WTC11 (cell line): Measurements from ENCODE around the gene ENAH.

Experiments used
- ZBTB21 ChIP-seq: sonication (generic); formaldehyde crosslinking; IDR thresholded peaks from 2 replicates; pipeline ENCODE4 v1.8.1; 2023; ENCODE audit warnings: mild to moderate bottlenecking, missing genetic modification reagents, borderline replicate concordance
- ZNF138 ChIP-seq: sonication (generic); formaldehyde crosslinking; conservative IDR thresholded peaks from 2 replicates; pipeline ENCODE4 v1.8.1; 2022; ENCODE audit warnings: mild to moderate bottlenecking, moderate library complexity, missing genetic modification reagents
- TF ChIP-seq, protein P1 (sequence below): fragments of 200-600 bp; IDR thresholded peaks from 2 replicates; pipeline ENCODE4 v1.8.0; 2022; ENCODE audit warnings: antibody characterized with exemption
- TF ChIP-seq, protein P2 (sequence below): sonication (generic); formaldehyde crosslinking; conservative IDR thresholded peaks from 2 replicates; pipeline ENCODE4 v1.8.1; 2022; ENCODE audit warnings: mild to moderate bottlenecking, missing genetic modification reagents
- TF ChIP-seq, protein P3 (sequence below): sonication (generic); formaldehyde crosslinking; IDR thresholded peaks from 2 replicates; pipeline ENCODE4 v1.8.1; 2023; ENCODE audit warnings: mild to moderate bottlenecking, moderate library complexity, missing genetic modification reagents
- TF ChIP-seq, protein P4 (sequence below): sonication (generic); formaldehyde crosslinking; IDR thresholded peaks from 2 replicates; pipeline ENCODE4 v1.8.1; 2022; ENCODE audit warnings: mild to moderate bottlenecking, missing genetic modification reagents, moderate library complexity, borderline replicate concordance
- TF ChIP-seq, protein P5 (sequence below): sonication (generic); formaldehyde crosslinking; IDR thresholded peaks from 2 replicates; pipeline ENCODE4 v1.8.1; 2022; ENCODE audit warnings: low read depth, missing genetic modification reagents, borderline replicate concordance
- TF ChIP-seq, protein P6 (sequence below): sonication (generic); formaldehyde crosslinking; IDR thresholded peaks from 2 replicates; pipeline ENCODE4 v1.8.0; 2022; ENCODE audit warnings: mild to moderate bottlenecking, missing genetic modification reagents
- TF ChIP-seq, protein P7 (sequence below): sonication (generic); formaldehyde crosslinking; IDR thresholded peaks from 2 replicates; pipeline ENCODE4 v1.8.0; 2022; ENCODE audit warnings: missing genetic modification reagents
- TF ChIP-seq, protein P8 (sequence below): sonication (generic); formaldehyde crosslinking; IDR thresholded peaks from 2 replicates; pipeline ENCODE4 v1.8.1; 2022; ENCODE audit warnings: missing genetic modification reagents, borderline replicate concordance

DNA sequence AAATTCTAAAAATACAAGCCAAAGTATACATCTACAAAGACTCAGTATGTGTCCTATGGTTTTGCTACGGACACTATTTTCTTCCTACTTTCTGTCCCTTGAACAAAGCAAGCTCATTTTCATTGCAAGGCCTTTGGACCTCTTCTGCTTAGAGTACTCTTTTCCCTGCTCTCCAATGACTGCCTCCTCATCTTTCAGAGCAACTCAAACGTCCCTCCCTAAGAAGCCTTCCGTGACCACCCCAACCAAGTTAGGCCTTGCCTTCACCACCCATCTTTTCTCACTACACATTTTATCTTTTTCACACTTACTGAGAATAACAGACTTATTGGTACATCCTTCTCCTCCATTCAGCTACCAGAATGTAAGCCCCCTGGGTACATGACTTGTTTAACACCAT is 39.9 kb downstream of the ENAH start:
- TF ChIP-seq, protein P1, sequence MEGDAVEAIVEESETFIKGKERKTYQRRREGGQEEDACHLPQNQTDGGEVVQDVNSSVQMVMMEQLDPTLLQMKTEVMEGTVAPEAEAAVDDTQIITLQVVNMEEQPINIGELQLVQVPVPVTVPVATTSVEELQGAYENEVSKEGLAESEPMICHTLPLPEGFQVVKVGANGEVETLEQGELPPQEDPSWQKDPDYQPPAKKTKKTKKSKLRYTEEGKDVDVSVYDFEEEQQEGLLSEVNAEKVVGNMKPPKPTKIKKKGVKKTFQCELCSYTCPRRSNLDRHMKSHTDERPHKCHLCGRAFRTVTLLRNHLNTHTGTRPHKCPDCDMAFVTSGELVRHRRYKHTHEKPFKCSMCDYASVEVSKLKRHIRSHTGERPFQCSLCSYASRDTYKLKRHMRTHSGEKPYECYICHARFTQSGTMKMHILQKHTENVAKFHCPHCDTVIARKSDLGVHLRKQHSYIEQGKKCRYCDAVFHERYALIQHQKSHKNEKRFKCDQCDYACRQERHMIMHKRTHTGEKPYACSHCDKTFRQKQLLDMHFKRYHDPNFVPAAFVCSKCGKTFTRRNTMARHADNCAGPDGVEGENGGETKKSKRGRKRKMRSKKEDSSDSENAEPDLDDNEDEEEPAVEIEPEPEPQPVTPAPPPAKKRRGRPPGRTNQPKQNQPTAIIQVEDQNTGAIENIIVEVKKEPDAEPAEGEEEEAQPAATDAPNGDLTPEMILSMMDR, result no peak
- TF ChIP-seq ZBTB21 (CRISPR knock-in tag) (no peak), ZNF138 (no peak)
- TF ChIP-seq, protein P2, sequence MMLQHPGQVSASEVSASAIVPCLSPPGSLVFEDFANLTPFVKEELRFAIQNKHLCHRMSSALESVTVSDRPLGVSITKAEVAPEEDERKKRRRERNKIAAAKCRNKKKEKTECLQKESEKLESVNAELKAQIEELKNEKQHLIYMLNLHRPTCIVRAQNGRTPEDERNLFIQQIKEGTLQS (CRISPR knock-in tag), result no peak
- TF ChIP-seq, protein P3, sequence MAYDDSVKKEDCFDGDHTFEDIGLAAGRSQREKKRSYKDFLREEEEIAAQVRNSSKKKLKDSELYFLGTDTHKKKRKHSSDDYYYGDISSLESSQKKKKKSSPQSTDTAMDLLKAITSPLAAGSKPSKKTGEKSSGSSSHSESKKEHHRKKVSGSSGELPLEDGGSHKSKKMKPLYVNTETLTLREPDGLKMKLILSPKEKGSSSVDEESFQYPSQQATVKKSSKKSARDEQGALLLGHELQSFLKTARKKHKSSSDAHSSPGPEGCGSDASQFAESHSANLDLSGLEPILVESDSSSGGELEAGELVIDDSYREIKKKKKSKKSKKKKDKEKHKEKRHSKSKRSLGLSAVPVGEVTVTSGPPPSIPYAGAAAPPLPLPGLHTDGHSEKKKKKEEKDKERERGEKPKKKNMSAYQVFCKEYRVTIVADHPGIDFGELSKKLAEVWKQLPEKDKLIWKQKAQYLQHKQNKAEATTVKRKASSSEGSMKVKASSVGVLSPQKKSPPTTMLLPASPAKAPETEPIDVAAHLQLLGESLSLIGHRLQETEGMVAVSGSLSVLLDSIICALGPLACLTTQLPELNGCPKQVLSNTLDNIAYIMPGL (CRISPR knock-in tag), result no peak
- TF ChIP-seq, protein P4, sequence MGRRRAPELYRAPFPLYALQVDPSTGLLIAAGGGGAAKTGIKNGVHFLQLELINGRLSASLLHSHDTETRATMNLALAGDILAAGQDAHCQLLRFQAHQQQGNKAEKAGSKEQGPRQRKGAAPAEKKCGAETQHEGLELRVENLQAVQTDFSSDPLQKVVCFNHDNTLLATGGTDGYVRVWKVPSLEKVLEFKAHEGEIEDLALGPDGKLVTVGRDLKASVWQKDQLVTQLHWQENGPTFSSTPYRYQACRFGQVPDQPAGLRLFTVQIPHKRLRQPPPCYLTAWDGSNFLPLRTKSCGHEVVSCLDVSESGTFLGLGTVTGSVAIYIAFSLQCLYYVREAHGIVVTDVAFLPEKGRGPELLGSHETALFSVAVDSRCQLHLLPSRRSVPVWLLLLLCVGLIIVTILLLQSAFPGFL (CRISPR knock-in tag), result no peak
- TF ChIP-seq, protein P5, sequence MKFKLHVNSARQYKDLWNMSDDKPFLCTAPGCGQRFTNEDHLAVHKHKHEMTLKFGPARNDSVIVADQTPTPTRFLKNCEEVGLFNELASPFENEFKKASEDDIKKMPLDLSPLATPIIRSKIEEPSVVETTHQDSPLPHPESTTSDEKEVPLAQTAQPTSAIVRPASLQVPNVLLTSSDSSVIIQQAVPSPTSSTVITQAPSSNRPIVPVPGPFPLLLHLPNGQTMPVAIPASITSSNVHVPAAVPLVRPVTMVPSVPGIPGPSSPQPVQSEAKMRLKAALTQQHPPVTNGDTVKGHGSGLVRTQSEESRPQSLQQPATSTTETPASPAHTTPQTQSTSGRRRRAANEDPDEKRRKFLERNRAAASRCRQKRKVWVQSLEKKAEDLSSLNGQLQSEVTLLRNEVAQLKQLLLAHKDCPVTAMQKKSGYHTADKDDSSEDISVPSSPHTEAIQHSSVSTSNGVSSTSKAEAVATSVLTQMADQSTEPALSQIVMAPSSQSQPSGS, result no peak
- TF ChIP-seq, protein P6, sequence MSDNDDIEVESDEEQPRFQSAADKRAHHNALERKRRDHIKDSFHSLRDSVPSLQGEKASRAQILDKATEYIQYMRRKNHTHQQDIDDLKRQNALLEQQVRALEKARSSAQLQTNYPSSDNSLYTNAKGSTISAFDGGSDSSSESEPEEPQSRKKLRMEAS (CRISPR knock-in tag), result no peak
- TF ChIP-seq, protein P7, sequence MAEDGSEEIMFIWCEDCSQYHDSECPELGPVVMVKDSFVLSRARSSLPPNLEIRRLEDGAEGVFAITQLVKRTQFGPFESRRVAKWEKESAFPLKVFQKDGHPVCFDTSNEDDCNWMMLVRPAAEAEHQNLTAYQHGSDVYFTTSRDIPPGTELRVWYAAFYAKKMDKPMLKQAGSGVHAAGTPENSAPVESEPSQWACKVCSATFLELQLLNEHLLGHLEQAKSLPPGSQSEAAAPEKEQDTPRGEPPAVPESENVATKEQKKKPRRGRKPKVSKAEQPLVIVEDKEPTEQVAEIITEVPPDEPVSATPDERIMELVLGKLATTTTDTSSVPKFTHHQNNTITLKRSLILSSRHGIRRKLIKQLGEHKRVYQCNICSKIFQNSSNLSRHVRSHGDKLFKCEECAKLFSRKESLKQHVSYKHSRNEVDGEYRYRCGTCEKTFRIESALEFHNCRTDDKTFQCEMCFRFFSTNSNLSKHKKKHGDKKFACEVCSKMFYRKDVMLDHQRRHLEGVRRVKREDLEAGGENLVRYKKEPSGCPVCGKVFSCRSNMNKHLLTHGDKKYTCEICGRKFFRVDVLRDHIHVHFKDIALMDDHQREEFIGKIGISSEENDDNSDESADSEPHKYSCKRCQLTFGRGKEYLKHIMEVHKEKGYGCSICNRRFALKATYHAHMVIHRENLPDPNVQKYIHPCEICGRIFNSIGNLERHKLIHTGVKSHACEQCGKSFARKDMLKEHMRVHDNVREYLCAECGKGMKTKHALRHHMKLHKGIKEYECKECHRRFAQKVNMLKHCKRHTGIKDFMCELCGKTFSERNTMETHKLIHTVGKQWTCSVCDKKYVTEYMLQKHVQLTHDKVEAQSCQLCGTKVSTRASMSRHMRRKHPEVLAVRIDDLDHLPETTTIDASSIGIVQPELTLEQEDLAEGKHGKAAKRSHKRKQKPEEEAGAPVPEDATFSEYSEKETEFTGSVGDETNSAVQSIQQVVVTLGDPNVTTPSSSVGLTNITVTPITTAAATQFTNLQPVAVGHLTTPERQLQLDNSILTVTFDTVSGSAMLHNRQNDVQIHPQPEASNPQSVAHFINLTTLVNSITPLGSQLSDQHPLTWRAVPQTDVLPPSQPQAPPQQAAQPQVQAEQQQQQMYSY (CRISPR knock-in tag), result no peak
- TF ChIP-seq, protein P8, sequence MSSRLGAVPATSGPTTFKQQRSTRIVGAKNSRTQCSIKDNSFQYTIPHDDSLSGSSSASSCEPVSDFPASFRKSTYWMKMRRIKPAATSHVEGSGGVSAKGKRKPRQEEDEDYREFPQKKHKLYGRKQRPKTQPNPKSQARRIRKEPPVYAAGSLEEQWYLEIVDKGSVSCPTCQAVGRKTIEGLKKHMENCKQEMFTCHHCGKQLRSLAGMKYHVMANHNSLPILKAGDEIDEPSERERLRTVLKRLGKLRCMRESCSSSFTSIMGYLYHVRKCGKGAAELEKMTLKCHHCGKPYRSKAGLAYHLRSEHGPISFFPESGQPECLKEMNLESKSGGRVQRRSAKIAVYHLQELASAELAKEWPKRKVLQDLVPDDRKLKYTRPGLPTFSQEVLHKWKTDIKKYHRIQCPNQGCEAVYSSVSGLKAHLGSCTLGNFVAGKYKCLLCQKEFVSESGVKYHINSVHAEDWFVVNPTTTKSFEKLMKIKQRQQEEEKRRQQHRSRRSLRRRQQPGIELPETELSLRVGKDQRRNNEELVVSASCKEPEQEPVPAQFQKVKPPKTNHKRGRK, result no peak
